K562 (cell line): ENCODE data around the gene SLC16A6. TPM values are rescaled to one million over a fixed set of nuclear protein-coding genes. Genes with fewer than 3 reads are reported as not detected.

Source experiments
- CEBPZ ChIP-seq: fragments of 150-350 bp; IDR thresholded peaks from 2 replicates; pipeline ENCODE4 v1.6.1; 2014; ENCODE audit warnings: low read depth, mild to moderate bottlenecking, low read length, borderline replicate concordance
- E2F4 ChIP-seq: sonication (generic); formaldehyde crosslinking; IDR thresholded peaks from 2 replicates; pipeline ENCODE4 v1.8.0; 2022; ENCODE audit warnings: mild to moderate bottlenecking, low read depth, missing genetic modification reagents
- E4F1 ChIP-seq: fragments of 250-450 bp; sonication (Bioruptor Pico); IDR thresholded peaks from 2 replicates; pipeline ENCODE4 v1.5.0; 2021; ENCODE audit warnings: mild to moderate bottlenecking, borderline replicate concordance
- HDAC3 ChIP-seq: fragments of 450-650 bp; IDR thresholded peaks from 2 replicates; pipeline ENCODE4 v1.6.1; 2018; ENCODE audit warnings: borderline replicate concordance, mild to moderate bottlenecking, moderate library complexity; ENCODE audit not compliant: partially characterized antibody
- HMG20A ChIP-seq: fragments of 450-650 bp; formaldehyde crosslinking; conservative IDR thresholded peaks from 2 replicates; pipeline ENCODE4 v1.4.0; 2020; ENCODE audit warnings: mild to moderate bottlenecking, mixed read lengths
- KLF1 ChIP-seq: fragments of 450-650 bp; IDR thresholded peaks from 2 replicates; pipeline ENCODE4 v1.6.1; 2016; ENCODE audit warnings: missing genetic modification characterization, missing compliant biosample characterization
- MLX ChIP-seq, 2 experiments: fragments of 450-650 bp in 1 of 2; sonication (generic) in 1 of 2; formaldehyde crosslinking; conservative IDR thresholded peaks; 2 replicates each; pipeline versions ENCODE4 v1.4.0 to v1.8.1; 2020 to 2022; ENCODE audit warnings: mild to moderate bottlenecking in 1 of 2, missing genetic modification reagents in 1 of 2
- TARDBP ChIP-seq: fragments of 450-650 bp; IDR thresholded peaks from 2 replicates; pipeline ENCODE4 v1.6.1; 2016
- TCF3 ChIP-seq: sonication (generic); formaldehyde crosslinking; IDR thresholded peaks from 2 replicates; pipeline ENCODE4 v1.4.0; 2020; ENCODE audit warnings: mild to moderate bottlenecking, missing genetic modification reagents
- TFE3 ChIP-seq: fragments of 450-650 bp; formaldehyde crosslinking; IDR thresholded peaks from 2 replicates; pipeline ENCODE4 v1.4.0; 2020; ENCODE audit warnings: mild to moderate bottlenecking, mixed read lengths
- THRB ChIP-seq: fragments of 450-650 bp; formaldehyde crosslinking; conservative IDR thresholded peaks from 2 replicates; pipeline ENCODE4 v1.4.0; 2022; ENCODE audit warnings: mild to moderate bottlenecking, missing genetic modification characterization
- ZBTB49 ChIP-seq: sonication (generic); formaldehyde crosslinking; IDR thresholded peaks from 2 replicates; pipeline ENCODE4 v1.8.0; 2022; ENCODE audit warnings: missing genetic modification reagents, mild to moderate bottlenecking, borderline replicate concordance
- polyA plus RNA-seq, 8 experiments: library from polyadenylated mRNA; depleted of rRNA in 4 of 8; stranded (reverse) in 5 of 8; unstranded in 3 of 8; fragments of >200 nt; fragmentation: Nextera tagmentation in 2 of 8; fragmentation: Illumina TruSeq in 1 of 8; extraction: Ambion mirVana in 2 of 8; extraction: Trizol in 1 of 8; gene quantifications; 2 replicates each; pipeline versions ENCODE4 v1.2.1 to v1.2.3, GENCODE V29; 2011 to 2014; ENCODE audit warnings: inconsistent platforms in 1 of 8, missing spikeins in 1 of 8
- total RNA-seq, 7 experiments: library from RNA; depleted of rRNA in 6 of 7; stranded (reverse); fragments of >200 nt in 6 of 7; fragmentation: Illumina TruSeq in 2 of 7; extraction: Trizol in 2 of 7; gene quantifications; 2 replicates each; pipeline versions ENCODE4 v1.2.1 to v1.2.3, GENCODE V29; 2011 to 2021; ENCODE audit warnings: low replicate concordance in 1 of 7

The SLC16A6 gene
- total and polyA plus RNA-seq, 9 of the 15 experiments (the other 6 are each of a cell fraction or from before 2014, with no cell fraction given), result 0.05 to 0.31 (median 0.15) TPM

GRCh38 chr17:68247445-68248198 lies 43.3 kb downstream of the SLC16A6 start, which contains the start of gene AMZ2 (continued):
- TF ChIP-seq E4F1 (CRISPR knock-in tag) (no peak), ZBTB49 (CRISPR knock-in tag) (no peak), KLF1 (tag) (peak; percentile 93; the same call in 1 of the 2 replicates), TFE3 (CRISPR knock-in tag) (no peak), TCF3 (CRISPR knock-in tag) (peak; percentile 6; the same call in 1 of the 2 replicates), THRB (CRISPR knock-in tag) (no peak), TARDBP (0 out of 2 replicates have a peak, but pooled peaks have one; percentile 41), MLX (CRISPR knock-in tag; conservative IDR thresholded peaks at IDR 0.05) (no peak), HMG20A (no peak), CEBPZ (no peak), E2F4 (CRISPR knock-in tag) (no peak), HDAC3 (no peak)
